ENCODE data around the gene EEFSEC. TPM values are rescaled to one million over a fixed set of nuclear protein-coding genes. Genes with fewer than 3 reads are reported as not detected.
"Not testable (repeated sequence)": the region's sequence is repeated elsewhere in the genome, so short reads cannot be mapped to it uniquely, and the experiment has no call there.

Gene EEFSEC
- total RNA-seq, 1 experiment from 2014 or later: 9.6 TPM

GRCh38 chr3:128151758-128152274 is 1.5 kb upstream of the EEFSEC start:
- ChIA-PET CTCF (no interaction called here), POLR2A (ENCODE audit: unreplicated experiment) (no interaction called here)
- no peaks in the 10 kb centered on the region for H3K9me3 ChIP-seq (ENCODE audit: low read length)
- no peak overlapping the region for H3K9ac ChIP-seq (ENCODE audit: low read length)
- BruUV-seq (replicated peaks): no TSS peak
- no peak for DNase-seq
- H3K27ac ChIP-seq (ENCODE audit: low read length): no peak overlapping the region
- peaks cover 26% of the 10 kb centered on the region for H3K79me2 ChIP-seq (ENCODE audit: low read length)
- no peak overlapping the region for H3K4me3 ChIP-seq (ENCODE audit: low read length)
- H3K4me2 ChIP-seq (ENCODE audit: low read length): no peak overlapping the region
- H3K9me2 ChIP-seq (replicated peaks; ENCODE audit: low read length): no peaks in the 10 kb centered on the region
- H3K27me3 ChIP-seq (ENCODE audit: low read length): no peaks in the 10 kb centered on the region
- no peak overlapping the region for H2AFZ ChIP-seq (ENCODE audit: low read length)
- intact Hi-C loops (cut with micrococcal nuclease): no loop called here
- no peaks in the 10 kb centered on the region for H3K4me1 ChIP-seq (ENCODE audit: insufficient read depth, low read length)
- peaks cover 14% of the 10 kb centered on the region for H3K36me3 ChIP-seq (ENCODE audit: low read depth, low read length)
- no peak for ATAC-seq
- H3F3A ChIP-seq (ENCODE audit: low read length, unreplicated experiment): no peaks in the 10 kb centered on the region
- no peaks in the 10 kb centered on the region for H4K20me1 ChIP-seq (ENCODE audit: low read length)
- no peak for TF ChIP-seq EZH2 (IDR thresholded peaks at IDR 0.05; ENCODE audit: low read length, unreplicated experiment)
- no peak for TF ChIP-seq EZH2phosphoT487 (IDR thresholded peaks at IDR 0.05; ENCODE audit: borderline replicate concordance, low read length)
- no peak for TF ChIP-seq CTCF (conservative IDR thresholded peaks at IDR 0.05; ENCODE audit: low read depth, low read length)

GRCh38 chr3:128152419-128153155 is 694 bp upstream of the EEFSEC start:
- no peaks in the 10 kb centered on the region for H3K4me1 ChIP-seq (ENCODE audit: insufficient read depth, low read length)
- intact Hi-C loops (cut with micrococcal nuclease): loop anchor here (1.0 kb wide), 1 partner anchor 28 kb away; no protein-coding TSS in a partner anchor
- H3K27ac ChIP-seq (ENCODE audit: low read length): 0 out of 2 replicates have a peak overlapping the region, but pooled peaks have one; percentile 23
- ATAC-seq: peak; percentile 45
- H4K20me1 ChIP-seq (ENCODE audit: low read length): no peaks in the 10 kb centered on the region
- peaks cover 22% of the 10 kb centered on the region for H3K36me3 ChIP-seq (ENCODE audit: low read depth, low read length)
- H2AFZ ChIP-seq (ENCODE audit: low read length): peak overlapping the region; percentile 96
- peak overlapping the region; percentile 75 for H3K4me3 ChIP-seq (ENCODE audit: low read length)
- no peaks in the 10 kb centered on the region for H3F3A ChIP-seq (ENCODE audit: low read length, unreplicated experiment)
- ChIA-PET POLR2A (ENCODE audit: unreplicated experiment) (interaction anchor here (0.6 kb wide), 2 partner anchors 71 to 384 kb away, joined by 3 to 4 read pairs; no protein-coding TSS in a partner anchor), CTCF (no interaction called here)
- H3K4me2 ChIP-seq (ENCODE audit: low read length): peak overlapping the region; percentile 86
- peaks cover 26% of the 10 kb centered on the region for H3K79me2 ChIP-seq (ENCODE audit: low read length)
- BruUV-seq (replicated peaks): no TSS peak
- H3K9ac ChIP-seq (ENCODE audit: low read length): peak overlapping the region; percentile 87
- no peaks in the 10 kb centered on the region for H3K9me3 ChIP-seq (ENCODE audit: low read length)
- no peaks in the 10 kb centered on the region for H3K27me3 ChIP-seq (ENCODE audit: low read length)
- TF ChIP-seq EZH2phosphoT487 (IDR thresholded peaks at IDR 0.05; ENCODE audit: borderline replicate concordance, low read length) (no peak), CTCF (conservative IDR thresholded peaks at IDR 0.05; ENCODE audit: low read depth, low read length) (no peak), EZH2 (IDR thresholded peaks at IDR 0.05; ENCODE audit: low read length, unreplicated experiment) (no peak)
- H3K9me2 ChIP-seq (replicated peaks; ENCODE audit: low read length): no peaks in the 10 kb centered on the region
- DNase-seq: peak; percentile 68

GRCh38 chr3:128154354-128154753 is 1.1 kb downstream of the EEFSEC start:
- CTCF ChIA-PET; BruUV-seq (replicated peaks); H2AFZ ChIP-seq (ENCODE audit: low read length): not testable (repeated sequence)

More at GRCh38 chr3:128154354-128154753, 1.1 kb downstream of the EEFSEC start:
- H3K27ac ChIP-seq (ENCODE audit: low read length); H3K4me1 ChIP-seq (ENCODE audit: insufficient read depth, low read length); H3K27me3 ChIP-seq (ENCODE audit: low read length); H3K9me2 ChIP-seq (replicated peaks; ENCODE audit: low read length); H3K9me3 ChIP-seq (ENCODE audit: low read length); ATAC-seq; H4K20me1 ChIP-seq (ENCODE audit: low read length); H3F3A ChIP-seq (ENCODE audit: low read length, unreplicated experiment); intact Hi-C loops (cut with micrococcal nuclease); DNase-seq: not testable (repeated sequence)
- Histone ChIP-seq H3K36me3 (ENCODE audit: low read depth, low read length) (peaks cover 23% of the 10 kb centered on the region), H3K4me2 (ENCODE audit: low read length) (peak overlapping the region; percentile 94), H3K9ac (ENCODE audit: low read length) (peak overlapping the region; percentile 87; the same call in 1 of the 2 replicates), H3K79me2 (ENCODE audit: low read length) (peaks cover 26% of the 10 kb centered on the region), H3K4me3 (ENCODE audit: low read length) (peak overlapping the region; percentile 75)
- POLR2A ChIA-PET (ENCODE audit: unreplicated experiment): interaction anchor here (0.7 to 1.0 kb wide), 3 partner anchors 31 to 273 kb away, joined by 3 to 14 read pairs (median 3); partner anchors contain the start of gene RUVBL1

All from PC-3 (cell line).